ENCODE results near the gene TNS2. TPM values are rescaled to one million over a fixed set of nuclear protein-coding genes. Genes with fewer than 3 reads are reported as not detected.

Gene TNS2
- total and polyA plus RNA-seq, 2 of the 13 experiments (the other 11 are each of a cell fraction or from before 2014, with no cell fraction given) = 8.9 to 20.4 TPM

GRCh38 chr12:53036802-53037201 is 13.1 kb upstream of the TNS2 start:
- Histone ChIP-seq H3K4me3 (replicated peaks in 1 of 3; ENCODE audit: insufficient read depth in 1 of 3, low read depth in 2 of 3, low read length in 3 of 3) (no peak overlapping the region), H3K4me2 (ENCODE audit: low read depth, low read length) (no peak overlapping the region), H3K4me1 (ENCODE audit: insufficient read depth, low read length) (no peaks in the 10 kb centered on the region), H3K27me3 (ENCODE audit: control insufficient read depth in 1 of 2, insufficient read depth in 2 of 2, low read length in 2 of 2) (no peaks in the 10 kb centered on the region), H3K9ac (ENCODE audit: insufficient read depth, low read depth, low read length) (no peak overlapping the region), H3K36me3 (replicated peaks in 1 of 2; ENCODE audit: control insufficient read depth in 1 of 2, insufficient read depth in 2 of 2, low read length in 2 of 2) (peaks cover 30 to 75% of the 10 kb centered on the region in 2 experiments), H3K9me3 (ENCODE audit: low read length) (no peaks in the 10 kb centered on the region), H2AFZ (ENCODE audit: low read length) (no peak overlapping the region), H3K79me2 (ENCODE audit: insufficient read depth, low read length) (no peaks in the 10 kb centered on the region), H3K27ac (ENCODE audit: extremely low read length, insufficient read depth, low read length) (no peak overlapping the region), H4K20me1 (ENCODE audit: insufficient read depth, low read length) (no peaks in the 10 kb centered on the region)
- FAIRE-seq (no peak), ATAC-seq (no peak), DNase-seq (ENCODE audit: low spot score) (no peak)
- TF ChIP-seq CEBPB (IDR thresholded peaks at IDR 0.05; ENCODE audit: borderline replicate concordance, low read depth, low read length) = peak; percentile 69
- TF ChIP-seq ZNF557 (CRISPR knock-in tag; IDR thresholded peaks at IDR 0.05) = no peak
- 100% methylated on average over 3 of the region's 3 CpGs for WGBS (ENCODE audit: low lambda C conversion rate)
- CTCF ChIA-PET (ENCODE audit: low intra/inter-chr PET ratio, low total read pairs) = no interaction called here
- in situ Hi-C loops (cut with HindIII; ENCODE audit: extremely low pct_ligation_motif_present, low pct_unique_long_range_greater_than_20kb) = no loop called here
- intact Hi-C loops (cut with micrococcal nuclease; ENCODE audit: unreplicated experiment) = no loop called here
- POLR2A ChIA-PET = no interaction called here
- no TSS peak for BruUV-seq (replicated peaks)

DNA sequence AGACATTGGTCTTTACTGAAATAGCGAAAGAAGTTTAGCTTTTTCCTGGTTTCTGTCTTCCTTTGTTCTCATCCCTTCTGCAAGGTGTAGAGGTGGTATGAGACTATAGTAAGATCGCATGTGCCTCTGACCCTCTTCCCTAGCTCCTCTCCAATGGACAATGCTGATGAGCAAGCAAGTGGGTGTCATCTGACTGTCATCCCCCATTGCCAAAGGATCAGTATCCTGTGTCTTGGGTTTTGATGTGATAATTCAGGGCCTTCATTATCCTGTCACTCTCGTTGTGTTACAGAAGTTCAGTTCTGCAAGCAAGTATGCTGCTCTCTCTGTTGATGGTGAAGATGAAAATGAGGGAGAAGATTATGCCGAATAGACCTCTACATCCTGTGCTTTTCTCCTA is 10.0 kb upstream of the TNS2 start:
- ChIA-PET CTCF (ENCODE audit: low intra/inter-chr PET ratio, low total read pairs) (interaction anchor here (1.5 kb wide), 1 partner anchor 8 kb away, joined by 4 read pairs; no protein-coding TSS in a partner anchor), POLR2A (interaction anchor here (0.8 kb wide), 1 partner anchor 34 kb away, joined by 3 read pairs; the partner anchor contains the start of gene EIF4B)
- Histone ChIP-seq H2AFZ (ENCODE audit: low read length) (no peak overlapping the region), H4K20me1 (ENCODE audit: insufficient read depth, low read length) (no peaks in the 10 kb centered on the region), H3K27me3 (ENCODE audit: control insufficient read depth in 1 of 2, insufficient read depth in 2 of 2, low read length in 2 of 2) (no peaks in the 10 kb centered on the region), H3K4me3 (replicated peaks in 1 of 3; ENCODE audit: insufficient read depth in 1 of 3, low read depth in 2 of 3, low read length in 3 of 3) (no peak overlapping the region), H3K9ac (ENCODE audit: insufficient read depth, low read depth, low read length) (no peak overlapping the region), H3K27ac (ENCODE audit: extremely low read length, insufficient read depth, low read length) (no peak overlapping the region), H3K4me2 (ENCODE audit: low read depth, low read length) (no peak overlapping the region), H3K79me2 (ENCODE audit: insufficient read depth, low read length) (no peaks in the 10 kb centered on the region), H3K9me3 (ENCODE audit: low read length) (no peaks in the 10 kb centered on the region), H3K36me3 (replicated peaks in 1 of 2; ENCODE audit: control insufficient read depth in 1 of 2, insufficient read depth in 2 of 2, low read length in 2 of 2) (peaks cover 23 to 47% of the 10 kb centered on the region in 2 experiments), H3K4me1 (ENCODE audit: insufficient read depth, low read length) (peaks cover 30% of the 10 kb centered on the region)
- no TSS peak for BruUV-seq (replicated peaks)
- DNase-seq (ENCODE audit: low spot score) (no peak), ATAC-seq (no peak), FAIRE-seq (no peak)
- in situ Hi-C loops (cut with HindIII; ENCODE audit: extremely low pct_ligation_motif_present, low pct_unique_long_range_greater_than_20kb) (no loop called here), intact Hi-C loops (cut with micrococcal nuclease; ENCODE audit: unreplicated experiment) (no loop called here)
- TF ChIP-seq, protein P1, sequence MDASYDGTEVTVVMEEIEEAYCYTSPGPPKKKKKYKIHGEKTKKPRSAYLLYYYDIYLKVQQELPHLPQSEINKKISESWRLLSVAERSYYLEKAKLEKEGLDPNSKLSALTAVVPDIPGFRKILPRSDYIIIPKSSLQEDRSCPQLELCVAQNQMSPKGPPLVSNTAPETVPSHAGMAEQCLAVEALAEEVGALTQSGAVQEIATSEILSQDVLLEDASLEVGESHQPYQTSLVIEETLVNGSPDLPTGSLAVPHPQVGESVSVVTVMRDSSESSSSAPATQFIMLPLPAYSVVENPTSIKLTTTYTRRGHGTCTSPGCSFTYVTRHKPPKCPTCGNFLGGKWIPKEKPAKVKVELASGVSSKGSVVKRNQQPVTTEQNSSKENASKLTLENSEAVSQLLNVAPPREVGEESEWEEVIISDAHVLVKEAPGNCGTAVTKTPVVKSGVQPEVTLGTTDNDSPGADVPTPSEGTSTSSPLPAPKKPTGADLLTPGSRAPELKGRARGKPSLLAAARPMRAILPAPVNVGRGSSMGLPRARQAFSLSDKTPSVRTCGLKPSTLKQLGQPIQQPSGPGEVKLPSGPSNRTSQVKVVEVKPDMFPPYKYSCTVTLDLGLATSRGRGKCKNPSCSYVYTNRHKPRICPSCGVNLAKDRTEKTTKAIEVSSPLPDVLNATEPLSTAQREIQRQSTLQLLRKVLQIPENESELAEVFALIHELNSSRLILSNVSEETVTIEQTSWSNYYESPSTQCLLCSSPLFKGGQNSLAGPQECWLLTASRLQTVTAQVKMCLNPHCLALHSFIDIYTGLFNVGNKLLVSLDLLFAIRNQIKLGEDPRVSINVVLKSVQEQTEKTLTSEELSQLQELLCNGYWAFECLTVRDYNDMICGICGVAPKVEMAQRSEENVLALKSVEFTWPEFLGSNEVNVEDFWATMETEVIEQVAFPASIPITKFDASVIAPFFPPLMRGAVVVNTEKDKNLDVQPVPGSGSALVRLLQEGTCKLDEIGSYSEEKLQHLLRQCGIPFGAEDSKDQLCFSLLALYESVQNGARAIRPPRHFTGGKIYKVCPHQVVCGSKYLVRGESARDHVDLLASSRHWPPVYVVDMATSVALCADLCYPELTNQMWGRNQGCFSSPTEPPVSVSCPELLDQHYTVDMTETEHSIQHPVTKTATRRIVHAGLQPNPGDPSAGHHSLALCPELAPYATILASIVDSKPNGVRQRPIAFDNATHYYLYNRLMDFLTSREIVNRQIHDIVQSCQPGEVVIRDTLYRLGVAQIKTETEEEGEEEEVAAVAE (CRISPR knock-in tag; IDR thresholded peaks at IDR 0.05; ENCODE audit: borderline replicate concordance) = no peak
- peak; percentile 38 for TF ChIP-seq RBM22 (optimal IDR thresholded peaks at IDR 0.05; ENCODE audit: low read length)
- TF ChIP-seq FOSL1 (CRISPR knock-in tag; IDR thresholded peaks at IDR 0.05; ENCODE audit: borderline replicate concordance) = no peak
- TF ChIP-seq, protein P2, sequence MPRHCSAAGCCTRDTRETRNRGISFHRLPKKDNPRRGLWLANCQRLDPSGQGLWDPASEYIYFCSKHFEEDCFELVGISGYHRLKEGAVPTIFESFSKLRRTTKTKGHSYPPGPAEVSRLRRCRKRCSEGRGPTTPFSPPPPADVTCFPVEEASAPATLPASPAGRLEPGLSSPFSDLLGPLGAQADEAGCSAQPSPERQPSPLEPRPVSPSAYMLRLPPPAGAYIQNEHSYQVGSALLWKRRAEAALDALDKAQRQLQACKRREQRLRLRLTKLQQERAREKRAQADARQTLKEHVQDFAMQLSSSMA (CRISPR knock-in tag; IDR thresholded peaks at IDR 0.05) = no peak
- no peak for TF ChIP-seq SRSF1 (optimal IDR thresholded peaks at IDR 0.05; ENCODE audit: low read depth, low read length)
- WGBS (ENCODE audit: low lambda C conversion rate) = 97% methylated on average over 4 of the region's 4 CpGs

All from HepG2 (cell line).